Calu3 (cell line): ENCODE measurements around the gene FCHSD2. TPM values are rescaled to one million over a fixed set of nuclear protein-coding genes. Genes with fewer than 3 reads are reported as not detected.
A peak's percentile ranks its signal among the peaks of the same experiment; 100 is the strongest.

Experiments used
- BruUV-seq: library from RNA; stranded (reverse); fragments of 400-500 nt; replicated peaks from 2 replicates; lab custom pipeline; 2021; lab: Mats Ljungman, UMichigan
- CTCF ChIA-PET: fragments of 300-600 bp; sonication (Branson Sonifier 250); formaldehyde crosslinking; loops from one replicate; lab custom pipeline; 2022; ENCODE audit warnings: antibody characterized with exemption; lab: Charles Lee
- DNase-seq: peaks from one replicate; pipeline ENCODE4 v3.0.0; 2022
- H3K27ac Mint-ChIP-seq: one replicate; pipeline ENCODE4 v1.8.0; 2022; ENCODE audit warnings: mixed read lengths; ENCODE audit not compliant: unreplicated experiment
- H3K27me3 Mint-ChIP-seq: one replicate; pipeline ENCODE4 v1.8.0; 2022; ENCODE audit warnings: mixed read lengths; ENCODE audit not compliant: unreplicated experiment
- H3K36me3 Mint-ChIP-seq: one replicate; pipeline ENCODE4 v1.8.0; 2022; ENCODE audit warnings: mild to moderate bottlenecking, moderate library complexity, mixed read lengths; ENCODE audit not compliant: insufficient read depth, unreplicated experiment
- H3K4me1 Mint-ChIP-seq: one replicate; pipeline ENCODE4 v1.8.0; 2022; ENCODE audit warnings: mild to moderate bottlenecking, low read depth, mixed read lengths; ENCODE audit not compliant: unreplicated experiment
- H3K4me3 Mint-ChIP-seq: one replicate; pipeline ENCODE4 v1.8.0; 2022; ENCODE audit warnings: mild to moderate bottlenecking, low read depth, moderate library complexity, mixed read lengths; ENCODE audit not compliant: unreplicated experiment
- H3K9me3 Mint-ChIP-seq: one replicate; pipeline ENCODE4 v1.8.0; 2022; ENCODE audit warnings: low read depth, mixed read lengths; ENCODE audit not compliant: unreplicated experiment
- intact Hi-C: fragments of 100-400 bp; cut with micrococcal nuclease; formaldehyde crosslinking; loops from one replicate; pipeline ENCODE4 v1.10.0; 2022; ENCODE audit not compliant: unreplicated experiment
- total RNA-seq: library from RNA; stranded (reverse); gene quantifications from 2 replicates; pipeline ENCODE4 v1.2.3, GENCODE V29; 2022
- TF ChIP-seq, protein P1 (sequence below): fragments of 200-600 bp; IDR thresholded peaks from one replicate; pipeline ENCODE4 v1.8.0; 2022; ENCODE audit warnings: antibody characterized with exemption; ENCODE audit not compliant: unreplicated experiment

The FCHSD2 gene
- total RNA-seq, 1 experiment from 2014 or later = 16.2 TPM

DNA sequence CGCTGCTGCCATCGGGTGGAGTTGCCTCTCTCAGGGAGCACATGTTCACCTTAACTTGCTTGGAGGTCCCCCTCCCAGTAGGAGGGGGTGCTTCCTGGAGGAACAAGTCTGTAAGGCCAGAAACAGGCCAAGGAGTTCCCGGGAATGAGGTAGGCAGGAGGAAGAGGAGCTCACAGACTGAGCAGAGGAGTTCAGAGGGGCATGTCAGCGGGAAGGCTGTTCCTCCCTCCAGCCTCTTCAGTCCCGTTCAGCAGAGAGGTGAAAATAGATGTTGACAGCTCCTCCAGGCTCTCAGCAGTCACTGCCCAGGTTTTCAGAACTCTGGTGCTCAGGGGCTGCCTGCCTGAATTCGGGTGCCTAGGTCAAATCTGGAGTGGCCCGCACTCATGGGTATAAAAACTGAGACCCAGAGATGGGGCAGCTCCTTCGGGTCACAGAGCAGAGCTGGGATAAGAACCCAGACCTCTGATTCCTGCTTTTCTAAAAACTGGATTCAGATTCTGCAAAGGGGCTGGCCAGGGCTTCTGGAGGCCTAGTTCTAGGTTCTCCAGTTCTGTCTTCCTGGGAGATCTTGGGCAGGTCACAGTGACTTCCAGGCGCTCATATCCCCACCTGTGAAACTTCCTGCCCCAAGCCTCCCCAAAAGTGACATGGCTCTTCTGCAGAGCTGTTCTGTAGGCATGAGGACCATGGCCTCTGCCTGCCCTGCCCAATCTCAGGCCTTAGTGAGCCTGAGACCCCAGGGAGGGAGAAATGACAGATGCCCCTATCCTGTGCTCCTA, 309.6 kb downstream of the FCHSD2 start:
- Mint-ChIP-seq H3K4me3 (no peak overlapping the region), H3K9me3 (no peaks in the 10 kb centered on the region), H3K36me3 (peaks cover 5% of the 10 kb centered on the region), H3K27me3 (no peaks in the 10 kb centered on the region), H3K27ac (no peak overlapping the region), H3K4me1 (no peaks in the 10 kb centered on the region)
- TF ChIP-seq, protein P1, sequence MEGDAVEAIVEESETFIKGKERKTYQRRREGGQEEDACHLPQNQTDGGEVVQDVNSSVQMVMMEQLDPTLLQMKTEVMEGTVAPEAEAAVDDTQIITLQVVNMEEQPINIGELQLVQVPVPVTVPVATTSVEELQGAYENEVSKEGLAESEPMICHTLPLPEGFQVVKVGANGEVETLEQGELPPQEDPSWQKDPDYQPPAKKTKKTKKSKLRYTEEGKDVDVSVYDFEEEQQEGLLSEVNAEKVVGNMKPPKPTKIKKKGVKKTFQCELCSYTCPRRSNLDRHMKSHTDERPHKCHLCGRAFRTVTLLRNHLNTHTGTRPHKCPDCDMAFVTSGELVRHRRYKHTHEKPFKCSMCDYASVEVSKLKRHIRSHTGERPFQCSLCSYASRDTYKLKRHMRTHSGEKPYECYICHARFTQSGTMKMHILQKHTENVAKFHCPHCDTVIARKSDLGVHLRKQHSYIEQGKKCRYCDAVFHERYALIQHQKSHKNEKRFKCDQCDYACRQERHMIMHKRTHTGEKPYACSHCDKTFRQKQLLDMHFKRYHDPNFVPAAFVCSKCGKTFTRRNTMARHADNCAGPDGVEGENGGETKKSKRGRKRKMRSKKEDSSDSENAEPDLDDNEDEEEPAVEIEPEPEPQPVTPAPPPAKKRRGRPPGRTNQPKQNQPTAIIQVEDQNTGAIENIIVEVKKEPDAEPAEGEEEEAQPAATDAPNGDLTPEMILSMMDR = no peak
- BruUV-seq = no TSS peak
- intact Hi-C loops = no loop called here
- CTCF ChIA-PET = interaction anchor here (0.6 to 2.6 kb wide), 5 partner anchors 11 to 410 kb away, joined by 3 to 38 read pairs (median 3); no protein-coding TSS in a partner anchor
- DNase-seq = no peak

DNA sequence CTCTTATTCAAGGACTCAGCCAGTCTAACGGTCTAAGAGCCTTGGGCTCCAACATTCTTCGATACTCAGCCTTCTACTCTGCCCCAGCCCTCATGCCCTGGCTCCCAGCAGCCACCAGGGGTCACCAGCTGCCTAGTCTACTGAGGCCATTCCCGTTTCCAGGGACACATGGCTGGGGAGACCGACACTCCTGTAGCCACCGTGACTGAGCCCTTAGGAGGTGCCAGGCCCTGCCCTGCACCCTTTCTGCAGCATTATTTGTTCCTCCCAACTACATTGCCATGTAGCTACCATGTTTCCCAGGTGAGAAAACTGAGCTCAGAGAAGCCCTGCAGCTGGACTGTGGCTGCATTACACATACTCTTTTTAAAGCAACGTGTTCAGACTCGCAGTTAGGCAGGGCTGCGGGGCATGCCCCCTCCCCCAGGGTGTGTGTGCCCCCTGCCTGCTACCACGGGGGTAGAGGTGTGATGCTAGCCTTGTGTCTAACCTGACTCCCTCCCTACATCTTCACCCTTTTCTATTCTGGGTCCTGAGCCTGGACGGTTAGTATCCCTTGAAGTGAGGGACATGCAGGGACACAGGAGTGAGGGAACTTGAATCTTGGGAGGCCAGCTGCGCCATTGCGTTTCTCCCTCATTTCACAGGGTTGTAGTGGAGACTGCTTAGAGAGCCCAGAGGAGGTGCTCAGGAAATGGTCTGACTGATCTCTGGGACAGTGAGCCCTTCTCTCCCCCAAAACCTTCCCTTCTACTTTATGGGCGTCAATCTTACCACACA, 310.4 kb downstream of the FCHSD2 start:
- CTCF ChIA-PET = interaction anchor here (0.6 to 2.6 kb wide), 7 partner anchors 10 to 411 kb away, joined by 3 to 38 read pairs (median 3); no protein-coding TSS in a partner anchor
- no peak overlapping the region for H3K4me3 Mint-ChIP-seq
- no peak overlapping the region for H3K27ac Mint-ChIP-seq

DNA sequence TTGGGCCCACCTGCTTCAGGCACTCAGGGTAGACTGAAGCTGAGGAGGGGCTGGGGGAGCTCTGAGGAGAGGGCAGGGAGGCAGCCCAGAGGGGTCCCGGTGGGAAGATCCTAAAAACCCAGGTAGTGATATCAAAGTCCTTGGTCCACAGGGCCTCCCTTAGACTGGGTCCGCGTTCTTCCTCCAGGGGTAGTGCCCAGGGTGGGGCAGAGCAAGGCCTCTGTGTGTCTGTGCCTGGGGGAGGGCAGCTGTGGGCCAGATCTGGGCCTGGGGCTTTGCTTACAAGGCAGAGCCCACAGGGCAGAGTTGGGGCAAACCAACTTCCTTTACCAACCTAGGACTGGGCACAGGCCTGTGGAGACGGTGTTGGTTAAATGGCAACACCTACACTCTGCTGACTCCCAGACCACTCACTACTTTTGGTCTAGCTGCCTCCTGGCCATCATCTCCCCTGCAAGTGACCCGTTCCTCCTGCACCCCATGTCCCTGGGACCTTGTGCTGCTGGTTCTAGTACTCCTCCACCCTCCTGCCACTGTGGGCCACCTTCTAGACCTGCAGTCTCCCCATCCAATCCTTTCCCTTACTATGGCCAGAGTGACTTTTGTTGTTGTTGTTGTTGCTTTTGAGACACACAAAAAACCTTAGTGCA, 312.1 kb downstream of the FCHSD2 start:
- H3K27ac Mint-ChIP-seq = no peak overlapping the region
- CTCF ChIA-PET = interaction anchor here (1.1 to 2.6 kb wide), 2 partner anchors 348 kb away, joined by 4 to 38 read pairs; no protein-coding TSS in a partner anchor
- no peaks in the 10 kb centered on the region for H3K9me3 Mint-ChIP-seq
- peaks cover 5% of the 10 kb centered on the region for H3K36me3 Mint-ChIP-seq
- DNase-seq = no peak
- H3K27me3 Mint-ChIP-seq = no peaks in the 10 kb centered on the region
- H3K4me1 Mint-ChIP-seq = no peaks in the 10 kb centered on the region
- no peak overlapping the region for H3K4me3 Mint-ChIP-seq
- BruUV-seq = no TSS peak
- TF ChIP-seq, protein P1 = no peak
- intact Hi-C loops = no loop called here

More for the DNA sequence above, 310.4 kb downstream of the FCHSD2 start:
- DNase-seq = peak; percentile 87
- TF ChIP-seq, protein P1 = peak; percentile 84
- H3K4me1 Mint-ChIP-seq = no peaks in the 10 kb centered on the region
- no peaks in the 10 kb centered on the region for H3K27me3 Mint-ChIP-seq
- no peaks in the 10 kb centered on the region for H3K9me3 Mint-ChIP-seq
- peaks cover 5% of the 10 kb centered on the region for H3K36me3 Mint-ChIP-seq
- BruUV-seq = no TSS peak
- intact Hi-C loops = loop anchor here (1.0 kb wide), 1 partner anchor 347 kb away; no protein-coding TSS in a partner anchor

DNA sequence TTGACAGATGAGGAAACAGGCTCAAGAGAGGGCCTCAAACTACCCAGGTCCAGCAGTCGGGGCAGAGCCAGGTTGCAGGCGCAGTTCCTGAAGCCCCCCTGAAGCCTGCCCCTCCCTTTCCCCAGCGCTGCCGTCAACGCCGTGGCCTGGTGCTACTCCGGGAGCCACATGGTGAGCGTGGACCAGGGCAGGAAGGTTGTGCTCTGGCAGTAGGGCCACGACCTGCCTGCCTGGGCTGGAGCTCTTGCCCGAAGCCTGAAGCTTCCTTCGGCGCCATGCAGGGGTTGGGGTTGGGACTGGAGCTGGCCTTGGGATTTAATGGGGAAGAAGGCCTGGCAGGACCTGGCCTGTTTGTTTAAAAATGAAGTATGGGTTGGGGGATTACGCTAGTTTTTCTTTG, 312.9 kb downstream of the FCHSD2 start:
- CTCF ChIA-PET = interaction anchor here (0.5 to 1.1 kb wide), 2 partner anchors 22 to 348 kb away, joined by 3 to 4 read pairs; no protein-coding TSS in a partner anchor
- no TSS peak for BruUV-seq
- no peak overlapping the region for H3K4me3 Mint-ChIP-seq
- no peaks in the 10 kb centered on the region for H3K4me1 Mint-ChIP-seq
- H3K27me3 Mint-ChIP-seq = no peaks in the 10 kb centered on the region
- TF ChIP-seq, protein P1 = no peak
- H3K27ac Mint-ChIP-seq = no peak overlapping the region
- no peaks in the 10 kb centered on the region for H3K9me3 Mint-ChIP-seq
- H3K36me3 Mint-ChIP-seq = peaks cover 4% of the 10 kb centered on the region
- DNase-seq = no peak
- intact Hi-C loops = no loop called here
